DOHH2 (cell line): ENCODE measurements around the gene KIAA1549.

Experiments used
- EZH2phosphoT487 ChIP-seq: fragments of 200-600 bp; sonication (generic); IDR thresholded peaks from 2 replicates; pipeline ENCODE4 v1.6.1; 2017; ENCODE audit warnings: borderline replicate concordance, mild to moderate bottlenecking, antibody characterized with exemption, low read length, moderate library complexity, mixed read lengths
- TF ChIP-seq, protein P1 (sequence below): fragments of 200-600 bp; sonication (generic); IDR thresholded peaks from one replicate; pipeline ENCODE4 v1.5.1; 2014; ENCODE audit warnings: antibody characterized with exemption, mild to moderate bottlenecking, low read depth, low read length; ENCODE audit not compliant: poor library complexity, severe bottlenecking

DNA sequence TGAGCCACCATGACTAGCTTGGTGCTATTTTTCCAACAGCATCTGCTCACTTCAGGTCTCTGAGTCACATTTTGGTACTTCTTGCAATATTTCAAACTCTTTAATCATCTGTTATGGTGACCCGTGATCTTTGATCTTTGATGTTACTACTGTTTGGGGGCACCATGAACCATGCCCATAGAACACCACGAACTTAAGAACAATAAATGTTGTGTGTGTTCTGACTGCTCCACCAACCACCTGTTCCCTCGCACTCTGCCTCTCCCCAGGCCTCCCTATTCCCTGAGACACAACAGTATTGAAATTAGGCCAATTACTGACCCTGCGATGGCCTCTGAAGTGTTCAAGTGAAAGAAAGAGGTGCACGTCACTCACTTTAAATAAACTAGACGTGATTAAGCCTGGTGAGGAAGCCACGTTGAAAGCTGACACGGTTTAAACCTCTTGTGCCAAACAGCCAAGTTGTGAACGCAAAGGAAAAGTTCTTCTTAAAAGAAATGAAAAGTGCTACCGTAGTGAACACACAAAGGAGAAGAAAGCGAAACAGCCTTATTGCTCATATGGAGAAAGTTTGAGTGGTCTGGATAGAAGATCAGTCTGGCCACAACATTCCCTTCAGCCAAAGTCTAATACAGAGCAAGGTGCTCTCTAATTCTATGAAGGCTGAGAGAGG lies 156.0 kb downstream of the KIAA1549 start:
- TF ChIP-seq, protein P1, sequence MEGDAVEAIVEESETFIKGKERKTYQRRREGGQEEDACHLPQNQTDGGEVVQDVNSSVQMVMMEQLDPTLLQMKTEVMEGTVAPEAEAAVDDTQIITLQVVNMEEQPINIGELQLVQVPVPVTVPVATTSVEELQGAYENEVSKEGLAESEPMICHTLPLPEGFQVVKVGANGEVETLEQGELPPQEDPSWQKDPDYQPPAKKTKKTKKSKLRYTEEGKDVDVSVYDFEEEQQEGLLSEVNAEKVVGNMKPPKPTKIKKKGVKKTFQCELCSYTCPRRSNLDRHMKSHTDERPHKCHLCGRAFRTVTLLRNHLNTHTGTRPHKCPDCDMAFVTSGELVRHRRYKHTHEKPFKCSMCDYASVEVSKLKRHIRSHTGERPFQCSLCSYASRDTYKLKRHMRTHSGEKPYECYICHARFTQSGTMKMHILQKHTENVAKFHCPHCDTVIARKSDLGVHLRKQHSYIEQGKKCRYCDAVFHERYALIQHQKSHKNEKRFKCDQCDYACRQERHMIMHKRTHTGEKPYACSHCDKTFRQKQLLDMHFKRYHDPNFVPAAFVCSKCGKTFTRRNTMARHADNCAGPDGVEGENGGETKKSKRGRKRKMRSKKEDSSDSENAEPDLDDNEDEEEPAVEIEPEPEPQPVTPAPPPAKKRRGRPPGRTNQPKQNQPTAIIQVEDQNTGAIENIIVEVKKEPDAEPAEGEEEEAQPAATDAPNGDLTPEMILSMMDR, result no peak
- TF ChIP-seq EZH2phosphoT487, result no peak
